GM12878 (cell line): Measurements from ENCODE around the gene TGFB1I1. TPM values are rescaled to one million over a fixed set of nuclear protein-coding genes. Genes with fewer than 3 reads are reported as not detected.

Experiments
- ATAC-seq: fragments of 200-7000 bp; cut with Tn5 transposase; 3 replicates; pipeline ENCODE4 v1.9.1; 2020; ENCODE audit warnings: mild to moderate bottlenecking, moderate library complexity
- BruUV-seq: library from RNA; stranded (reverse); fragments of 400-500 nt; replicated peaks from 2 replicates; lab custom pipeline; 2021; lab: Mats Ljungman, UMichigan
- CTCF ChIA-PET: fragments of 300-600 bp; sonication (Branson Sonifier 250); formaldehyde crosslinking; extraction: SDS; loops from one replicate; lab custom pipeline; 2021; ENCODE audit warnings: inconsistent platforms; lab: Yijun Ruan, JAX
- POLR2A ChIA-PET: fragments of 350-600 bp; formaldehyde crosslinking; extraction: SDS; loops from one replicate; lab custom pipeline; 2021; ENCODE audit warnings: inconsistent platforms; lab: Charles Lee
- RAD21 ChIA-PET: fragments of 300-600 bp; sonication (Branson Sonifier 250); formaldehyde crosslinking; loops from one replicate; lab custom pipeline; 2023; ENCODE audit warnings: antibody characterized with exemption; ENCODE audit not compliant: unreplicated experiment; lab: Charles Lee
- SMC1A ChIA-PET: fragments of 300-600 bp; sonication (Branson Sonifier 250); formaldehyde crosslinking; loops from one replicate; lab custom pipeline; 2023; ENCODE audit not compliant: unreplicated experiment, uncharacterized antibody; lab: Charles Lee
- DNase-seq: peaks from one replicate; pipeline ENCODE4 v3.0.0-alpha.2; 2011; ENCODE audit warnings: low read depth, low spot score
- FAIRE-seq: peaks from 3 replicates; lab custom pipeline; 2011; peaks lifted over from hg19 to GRCh38; lab: Jason Lieb, UNC
- H2AFZ ChIP-seq: 2 replicates; pipeline ENCODE4 v1.6.0; 2011; ENCODE audit warnings: low read depth, low read length, control low read depth; ENCODE audit not compliant: control insufficient read depth
- H3K27ac ChIP-seq: 2 replicates; pipeline ENCODE4 v1.5.1; 2011; ENCODE audit warnings: control low read depth; ENCODE audit not compliant: control insufficient read depth, insufficient read depth
- H3K27me3 ChIP-seq, 2 experiments: replicated peaks in 1 of 2; 2 replicates each; pipeline versions ENCODE4 v1.6.0 to v1.6.1; 2011; ENCODE audit warnings: low read length in 1 of 2; ENCODE audit not compliant: control insufficient read depth in 2 of 2, insufficient read depth in 2 of 2
- H3K36me3 ChIP-seq, 2 experiments: 2 replicates each; pipeline ENCODE4 v1.5.1; 2011; ENCODE audit warnings: low read length in 1 of 2; ENCODE audit not compliant: control insufficient read depth in 2 of 2, insufficient read depth in 2 of 2
- H3K4me1 ChIP-seq: 2 replicates; pipeline ENCODE4 v1.6.1; 2011; ENCODE audit warnings: mild to moderate bottlenecking, low read length, moderate library complexity, mixed read lengths; ENCODE audit not compliant: control insufficient read depth, insufficient read depth
- H3K4me2 ChIP-seq: 2 replicates; pipeline ENCODE4 v1.6.0; 2011; ENCODE audit warnings: control low read depth; ENCODE audit not compliant: control insufficient read depth, insufficient read depth
- H3K4me3 ChIP-seq: fragments of 200-600 bp; sonication (generic); 2 replicates; pipeline ENCODE4 v1.5.1; 2016
- H3K79me2 ChIP-seq: 2 replicates; pipeline ENCODE4 v1.6.0; 2011; ENCODE audit warnings: low read length; ENCODE audit not compliant: control insufficient read depth, insufficient read depth
- H3K9ac ChIP-seq: 2 replicates; pipeline ENCODE4 v1.8.0; 2011; ENCODE audit warnings: low read length, control low read depth, mixed read lengths; ENCODE audit not compliant: control insufficient read depth, insufficient read depth
- H3K9me3 ChIP-seq: replicated peaks from 3 replicates; pipeline ENCODE4 v1.5.1; 2011; ENCODE audit warnings: mild to moderate bottlenecking, low read length; ENCODE audit not compliant: control insufficient read depth, insufficient read depth
- H4K20me1 ChIP-seq: 2 replicates; pipeline ENCODE4 v1.6.0; 2011; ENCODE audit not compliant: control insufficient read depth, insufficient read depth
- BACH1 ChIP-seq: fragments of 450-650 bp; IDR thresholded peaks from 2 replicates; pipeline ENCODE4 v1.6.1; 2017; ENCODE audit warnings: mild to moderate bottlenecking, borderline replicate concordance
- BHLHE40 ChIP-seq, 2 experiments: fragments of 450-650 bp in 1 of 2; IDR thresholded peaks; 2 replicates each; pipeline ENCODE4 v1.6.1; 2011 to 2017; ENCODE audit warnings: low read depth in 2 of 2, borderline replicate concordance in 1 of 2, improper control_type of control experiment in 1 of 2, low read length in 1 of 2, mild to moderate bottlenecking in 1 of 2
- CEBPZ ChIP-seq: fragments of 150-350 bp; IDR thresholded peaks from 2 replicates; pipeline ENCODE4 v1.6.1; 2016; ENCODE audit warnings: low read depth, low read length
- CHD2 ChIP-seq: IDR thresholded peaks from 2 replicates; pipeline ENCODE4 v1.6.1; 2011; ENCODE audit warnings: low read depth, low read length, improper control_type of control experiment, borderline replicate concordance
- JUNB ChIP-seq: IDR thresholded peaks from 2 replicates; pipeline ENCODE4 v1.6.1; 2016; ENCODE audit warnings: antibody characterized with exemption, mild to moderate bottlenecking
- MEF2B ChIP-seq: fragments of 450-650 bp; IDR thresholded peaks from 2 replicates; pipeline ENCODE4 v1.6.1; 2018; ENCODE audit warnings: mild to moderate bottlenecking, moderate library complexity; ENCODE audit not compliant: partially characterized antibody, poor library complexity, severe bottlenecking
- PML ChIP-seq: IDR thresholded peaks from 2 replicates; pipeline ENCODE4 v1.6.1; 2012; ENCODE audit warnings: low read length, inconsistent platforms
- RELB ChIP-seq: fragments of 450-650 bp; IDR thresholded peaks from 2 replicates; pipeline ENCODE4 v1.6.1; 2017; ENCODE audit warnings: low read depth, mild to moderate bottlenecking, moderate library complexity
- SMC3 ChIP-seq: IDR thresholded peaks from 2 replicates; pipeline ENCODE4 v1.6.1; 2011; ENCODE audit warnings: low read length, improper control_type of control experiment, borderline replicate concordance
- WRNIP1 ChIP-seq: IDR thresholded peaks from 2 replicates; pipeline ENCODE4 v1.6.1; 2011; ENCODE audit warnings: low read depth, low read length, improper control_type of control experiment, borderline replicate concordance
- ZBTB33 ChIP-seq: fragments of 450-650 bp; IDR thresholded peaks from 2 replicates; pipeline ENCODE4 v1.6.1; 2017; ENCODE audit warnings: mild to moderate bottlenecking
- WGBS: methylation state at CpG from one replicate; pipeline ENCODE4 v1.1.6; 2016; ENCODE audit warnings: low lambda C conversion rate; ENCODE audit not compliant: insufficient replicate concordance, insufficient coverage; ENCODE audit errors: missing lambda C conversion rate; 5-methylcytosine and 5-hydroxymethylcytosine counted together
- in situ Hi-C: fragments of 300-500 bp; cut with MboI; formaldehyde crosslinking; loops from 9 replicates; pipeline ENCODE4 v1.14.3; 2018; ENCODE audit warnings: mixed read lengths
- intact Hi-C: fragments of 100-400 bp; cut with micrococcal nuclease; formaldehyde crosslinking; loops from one replicate; pipeline ENCODE4 v1.14.2; 2022; ENCODE audit not compliant: unreplicated experiment
- polyA plus RNA-seq, 11 experiments: library from polyadenylated mRNA; depleted of rRNA in 4 of 11; unstranded in 6 of 11; stranded (reverse) in 5 of 11; fragments of >200 nt; fragmentation: Nextera tagmentation in 4 of 11; fragmentation: Illumina TruSeq in 1 of 11; extraction: Ambion mirVana in 4 of 11; extraction: Trizol in 1 of 11; gene quantifications; 1 replicate in 1 of 11; 2 replicates in 10 of 11; pipeline versions ENCODE4 v1.2.1 to v1.2.3, GENCODE V29; 2011 to 2016; ENCODE audit warnings: inconsistent platforms in 2 of 11, missing spikeins in 2 of 11, low read depth in 1 of 11
- total RNA-seq, 4 experiments: library from RNA; depleted of rRNA in 3 of 4; stranded (reverse); fragments of >200 nt in 3 of 4; fragmentation: Illumina TruSeq in 1 of 4; extraction: Trizol in 1 of 4; gene quantifications; 2 replicates each; pipeline versions ENCODE4 v1.2.1 to v1.2.3, GENCODE V29; 2013 to 2021

TGFB1I1 gene
- total and polyA plus RNA-seq, 10 of the 15 experiments (the other 5 are each of a cell fraction or from before 2014, with no cell fraction given) = 0.13 to 2.3 (median 0.41) TPM; not detected in 2

GRCh38 chr16:31521368-31521767 lies 49.4 kb downstream of the TGFB1I1 start:
- CTCF ChIA-PET = no interaction called here
- H3K9ac ChIP-seq = no peak overlapping the region
- BruUV-seq = no TSS peak

More at GRCh38 chr16:31521368-31521767, 49.4 kb downstream of the TGFB1I1 start:
- ChIA-PET RAD21 (no interaction called here), SMC1A (no interaction called here), POLR2A (no interaction called here)
- FAIRE-seq (no peak), ATAC-seq (no peak), DNase-seq (no peak)
- H2AFZ ChIP-seq = no peak overlapping the region
- WGBS = 58% methylated on average over 3 of the region's 3 CpGs
- no peaks in the 10 kb centered on the region for H3K4me1 ChIP-seq
- no peaks in the 10 kb centered on the region for H3K36me3 ChIP-seq
- H3K4me3 ChIP-seq = no peak overlapping the region
- H4K20me1 ChIP-seq = no peaks in the 10 kb centered on the region
- no peak for TF ChIP-seq RELB
- TF ChIP-seq BHLHE40 (IDR thresholded peaks at IDR 0.05; ENCODE audit: borderline replicate concordance in 1 of 2, low read depth in 2 of 2, low read length in 1 of 2) = no peak
- TF ChIP-seq JUNB = no peak
- no peak for TF ChIP-seq SMC3
- no peak for TF ChIP-seq ZBTB33
- no peak for TF ChIP-seq CEBPZ
- TF ChIP-seq BACH1 = no peak
- TF ChIP-seq WRNIP1 = no peak
- TF ChIP-seq MEF2B = no peak
- TF ChIP-seq PML = no peak
- no peak for TF ChIP-seq CHD2
- H3K27me3 ChIP-seq = no peaks in the 10 kb centered on the region
- intact Hi-C loops (no loop called here), in situ Hi-C loops (loop anchor here (5.0 kb wide), 1 partner anchor 51 kb away; no protein-coding TSS in a partner anchor)
- H3K4me2 ChIP-seq = no peak overlapping the region
- no peaks in the 10 kb centered on the region for H3K79me2 ChIP-seq
- H3K9me3 ChIP-seq = no peaks in the 10 kb centered on the region; the same call in 2 of the 3 replicates
- H3K27ac ChIP-seq = no peak overlapping the region
